NB4 (cell line): ENCODE data around the gene PNISR.

Experiments used
- CTCF ChIP-seq: IDR thresholded peaks from one replicate; pipeline ENCODE4 v1.5.1; 2012; ENCODE audit warnings: low read depth, low read length
- MAX ChIP-seq: IDR thresholded peaks from 2 replicates; pipeline ENCODE4 v1.6.1; 2011; ENCODE audit warnings: low read depth, low read length
- POLR2A ChIP-seq: IDR thresholded peaks from 2 replicates; pipeline ENCODE4 v1.6.1; 2011; ENCODE audit warnings: mild to moderate bottlenecking; ENCODE audit not compliant: insufficient read length; ENCODE audit errors: extremely low read depth

GRCh38 chr6:99424022-99424421, 1.1 kb downstream of the PNISR start:
- TF ChIP-seq CTCF (no peak), MAX (no peak), POLR2A (no peak)
